Dermis microvascular lymphatic vessel endothelial cell (primary cell): ENCODE results near the gene HES6. TPM values are rescaled to one million over a fixed set of nuclear protein-coding genes. Genes with fewer than 3 reads are reported as not detected.

Source experiments
- DNase-seq, 2 donors: peaks; one replicate each; pipeline versions ENCODE4 v3.0.0 to v3.0.0-alpha.2; 2010; ENCODE audit warnings: low read depth in 2 of 2
- total RNA-seq: library from RNA; depleted of rRNA; stranded (reverse); fragments of >200 nt; gene quantifications from 2 replicates; pipeline ENCODE4 v1.2.1, GENCODE V29; 2014

The HES6 gene
- total RNA-seq, result 2.0 and 2.1 TPM in 2 replicates

GRCh38 chr2:238239863-238240756, at the start of gene HES6:
TSS of gene HES6 (minus strand) at chr2:238240038. CDS start at chr2:238239905, 133 bp downstream.
- peak; percentile 59 to 92 for DNase-seq

DNA sequence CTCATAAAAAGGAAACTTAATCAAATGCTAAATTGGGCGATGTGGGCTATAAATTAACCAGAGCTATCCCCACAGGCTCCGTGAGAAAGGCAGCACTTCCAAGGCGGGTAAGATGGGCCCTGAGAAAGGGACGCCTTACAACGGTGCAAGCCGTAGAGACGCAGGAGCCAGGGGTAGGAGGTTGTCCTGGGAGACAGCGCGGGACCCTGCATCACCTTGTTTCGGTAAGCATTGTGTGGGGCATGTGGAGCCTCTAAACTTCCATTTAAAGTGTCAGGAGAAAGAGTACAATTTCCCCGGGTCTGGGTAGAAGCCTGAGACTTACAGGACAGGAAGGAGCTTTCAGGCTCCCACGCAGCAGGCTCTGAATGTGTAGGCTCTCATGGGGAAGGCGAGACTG, 49.7 kb upstream of the HES6 start:
- no peak for DNase-seq

GRCh38 chr2:238288650-238289573, 49.1 kb upstream of the HES6 start:
- DNase-seq, result peak; percentile 97 to 99

GRCh38 chr2:238287737-238288649, 48.2 kb upstream of the HES6 start, which contains the start of gene PER2:
TSS of gene PER2 (minus strand) at chr2:238288610. CDS start at chr2:238277936, 10,674 bp downstream.
- peak; percentile 59 to 74 for DNase-seq

- no peak for DNase-seq
These were observed 47.3 kb upstream of the HES6 start for GRCh38 chr2:238286987-238287736.

GRCh38 chr2:238286551-238286950, 46.7 kb upstream of the HES6 start:
- DNase-seq, result no peak

DNA sequence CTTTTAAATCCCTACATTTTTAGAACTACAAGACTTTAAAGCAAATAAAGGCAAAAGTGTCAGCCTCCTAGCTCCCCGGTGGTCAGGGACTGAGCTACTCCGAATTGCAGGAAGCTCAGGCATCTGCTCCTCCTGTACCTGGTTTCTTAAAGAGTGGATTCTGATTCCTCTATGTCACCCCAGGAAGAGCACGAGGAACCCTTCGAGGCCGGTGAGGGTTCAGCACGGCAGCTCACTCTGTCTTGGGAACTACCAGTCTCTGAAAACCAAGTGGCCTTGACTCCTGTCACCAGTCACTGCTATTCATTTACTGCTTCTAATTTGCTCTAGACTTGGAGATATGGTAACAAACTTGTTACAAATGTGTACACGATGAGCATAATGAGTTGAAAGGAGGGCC, 46.3 kb upstream of the HES6 start:
- DNase-seq, result no peak

GRCh38 chr2:238285653-238286082, 45.8 kb upstream of the HES6 start:
- peak in 1 of 2 donors; percentile 26 for DNase-seq

- DNase-seq, result no peak
These were observed 45.1 kb upstream of the HES6 start for GRCh38 chr2:238284802-238285515.

DNA sequence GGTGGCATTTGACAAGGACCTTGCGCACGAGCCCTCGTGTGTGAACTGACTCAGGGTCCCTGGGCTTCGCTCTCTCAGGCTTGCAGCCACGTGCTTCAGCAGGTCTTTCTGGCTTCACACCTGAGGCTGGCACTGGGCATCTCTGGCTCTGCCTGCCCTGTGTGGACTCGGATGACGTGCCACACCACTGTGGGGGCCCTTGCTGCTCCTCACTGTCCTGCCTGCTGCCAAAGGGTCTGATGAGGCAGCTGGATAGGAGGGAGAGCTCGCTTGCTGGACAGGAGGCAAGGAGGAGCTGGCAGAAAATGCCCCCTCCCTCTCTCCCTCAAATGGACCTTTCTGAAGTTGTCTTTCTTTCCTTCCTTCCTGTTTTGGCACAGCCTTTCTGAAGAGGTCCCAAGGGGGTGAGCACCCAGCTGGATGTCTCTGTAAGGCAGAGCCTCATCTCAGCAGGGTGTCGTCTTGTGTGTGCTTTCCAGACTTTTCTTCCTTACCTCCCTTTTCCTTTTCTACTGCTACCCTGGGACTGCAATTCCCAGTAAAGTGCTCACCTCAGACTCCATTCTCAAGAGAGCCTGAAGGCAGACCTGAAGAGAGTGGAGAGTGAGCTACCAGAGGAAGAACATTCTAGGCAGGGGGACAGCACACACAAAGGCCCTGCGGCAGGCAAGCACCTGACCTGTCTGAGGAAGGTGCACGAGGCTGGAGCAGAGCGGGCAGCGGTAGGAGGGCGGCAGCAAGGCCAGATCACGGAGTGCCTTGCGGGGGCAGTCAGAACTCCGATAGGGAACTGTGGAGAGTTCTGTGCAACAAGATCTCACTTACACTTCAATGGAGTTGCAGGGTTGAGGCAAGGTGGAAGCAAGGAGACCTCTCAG, 43.3 kb upstream of the HES6 start:
- no peak for DNase-seq

DNA sequence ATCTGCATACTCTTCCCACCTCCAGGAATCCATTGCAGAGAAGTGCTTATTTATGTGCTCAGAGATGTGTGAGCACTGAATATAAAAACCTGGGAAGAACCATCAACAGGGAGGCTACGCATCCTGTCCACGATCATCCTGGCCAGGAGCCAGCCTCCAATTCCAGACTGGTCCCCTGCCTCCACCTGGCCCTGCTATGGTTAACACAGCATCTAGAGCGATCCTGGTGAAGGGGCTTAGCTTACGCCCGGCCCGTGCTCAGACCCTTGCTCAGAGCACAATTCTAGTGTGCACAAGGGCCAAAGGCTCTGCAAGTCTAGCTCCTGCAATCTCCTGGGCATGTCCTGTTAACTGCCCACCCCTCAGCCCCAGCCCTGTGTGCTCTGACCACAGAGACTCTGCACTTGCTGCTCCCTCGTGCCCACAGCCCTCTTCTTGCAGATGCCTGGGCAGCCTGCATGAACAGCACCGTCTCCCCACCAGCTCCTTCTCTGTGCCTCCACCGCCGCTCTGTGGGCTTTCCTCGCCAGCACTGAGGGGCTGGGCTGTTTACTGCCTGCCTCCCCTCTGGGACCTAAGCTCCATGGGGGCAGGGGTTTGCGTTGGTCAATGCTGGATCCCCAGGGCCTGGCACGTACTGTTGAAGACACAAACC, 42.1 kb upstream of the HES6 start:
- no peak for DNase-seq

DNA sequence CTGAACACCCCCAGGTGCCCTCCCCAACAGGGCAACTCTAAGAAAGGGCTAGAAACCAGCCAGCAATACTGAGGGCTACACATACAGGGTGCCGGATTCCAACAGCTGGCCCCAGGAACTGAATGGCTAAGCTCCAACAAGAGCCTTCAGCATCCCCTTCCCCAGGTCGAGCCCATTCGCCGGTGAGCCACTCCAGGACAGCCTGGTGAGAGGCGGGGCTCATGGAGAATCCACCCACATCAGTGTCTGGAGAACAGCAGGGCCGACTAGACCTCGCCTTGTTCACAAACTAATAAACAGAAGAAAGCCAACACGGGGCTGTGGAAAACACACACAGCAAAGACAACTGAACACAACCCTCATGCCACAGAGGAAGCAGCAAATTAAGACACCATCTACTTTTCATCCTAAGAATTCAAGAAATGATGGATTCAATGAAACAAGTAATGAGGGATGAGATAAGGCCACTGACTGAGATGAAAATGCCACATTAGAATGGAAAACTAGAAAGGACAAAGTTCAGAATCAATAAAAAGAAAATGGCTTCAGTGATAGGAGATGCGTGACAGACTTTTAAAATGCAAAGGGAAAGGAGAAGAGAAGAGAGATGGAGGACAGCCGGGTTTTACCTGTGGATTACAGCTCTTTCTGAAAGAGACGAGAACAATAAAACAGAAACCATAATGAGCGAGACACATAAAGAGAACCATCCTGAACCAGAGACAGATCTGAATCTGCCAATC, 40.4 kb upstream of the HES6 start:
- DNase-seq, result no peak

DNA sequence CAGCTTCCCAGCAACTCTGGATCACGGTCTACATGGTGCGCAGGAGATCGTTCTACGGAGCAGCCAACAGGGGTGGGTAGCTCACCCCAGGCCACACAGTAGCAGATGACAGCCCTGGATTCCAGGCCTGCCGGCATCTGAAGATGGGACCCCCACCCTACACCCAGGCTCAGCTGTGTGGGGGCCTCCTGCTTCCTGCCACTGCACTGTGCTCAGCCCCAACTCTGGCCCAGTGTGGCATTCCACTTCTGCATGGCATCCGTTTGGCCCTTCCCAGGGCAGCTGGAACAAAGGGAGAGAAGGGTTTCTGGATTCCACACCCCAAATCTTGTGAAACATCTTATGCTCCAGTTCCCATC, 39.5 kb upstream of the HES6 start:
- DNase-seq, result no peak

GRCh38 chr2:238278626-238279323, 38.9 kb upstream of the HES6 start:
- no peak for DNase-seq

GRCh38 chr2:238277695-238278094, 37.9 kb upstream of the HES6 start:
- no peak for DNase-seq

DNA sequence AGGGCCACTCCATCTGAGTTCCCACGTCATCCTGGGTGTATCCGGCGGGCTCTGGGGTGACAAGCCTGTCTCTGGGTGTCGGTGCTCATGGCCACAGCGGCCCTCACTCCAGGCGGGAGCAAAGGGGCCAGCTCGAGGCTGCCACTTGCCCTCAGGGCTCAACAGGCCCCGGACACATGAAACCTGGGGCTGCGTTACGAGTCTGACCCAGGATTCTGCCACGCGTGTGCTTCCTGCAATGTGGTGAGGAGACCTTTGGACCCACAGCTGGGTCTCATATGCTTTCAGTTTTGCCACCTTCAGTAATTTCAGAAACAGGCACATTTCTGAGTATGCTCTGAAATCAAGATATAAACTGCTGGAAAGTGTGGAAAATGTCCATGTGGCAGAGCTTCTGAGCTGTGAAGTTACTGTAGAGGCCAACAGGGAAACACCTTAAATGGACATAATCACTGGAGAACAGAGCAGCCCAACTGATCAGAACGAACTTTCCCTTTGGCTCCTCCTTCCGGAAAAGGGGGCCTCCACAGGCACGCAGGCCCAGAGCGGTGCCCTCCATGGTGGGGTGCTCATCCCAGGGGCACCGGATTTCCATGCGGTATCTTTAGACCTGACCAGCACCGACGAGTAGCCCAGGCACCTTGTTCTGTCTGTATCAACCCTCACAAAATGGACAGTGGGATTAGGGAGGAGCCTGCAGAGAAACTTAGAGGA, 34.5 kb upstream of the HES6 start:
- DNase-seq, result no peak
